Uterus (tissue), 4 donors: ENCODE measurements around the gene VWA8. TPM values are rescaled to one million over a fixed set of nuclear protein-coding genes. Genes with fewer than 3 reads are reported as not detected.

ENCODE experiments used
- DNase-seq, 2 donors: peaks; one replicate each; pipeline ENCODE4 v3.0.0-alpha.2; 2019 to 2020
- H3K27ac ChIP-seq, 2 donors: fragments of 200-600 bp; sonication (generic); 1 replicate in 1 of 2; 2 replicates in 1 of 2; pipeline ENCODE4 v1.5.1; 2016 to 2018
- H3K27me3 ChIP-seq, 2 donors: fragments of 200-600 bp; sonication (generic); one replicate each; pipeline ENCODE4 v1.5.1; 2018 to 2019; ENCODE audit warnings: control low read depth in 1 of 2
- H3K36me3 ChIP-seq, 2 donors: fragments of 200-600 bp; sonication (generic); one replicate each; pipeline ENCODE4 v1.5.1; 2019; ENCODE audit warnings: control low read depth in 1 of 2
- H3K4me1 ChIP-seq, 2 donors: fragments of 200-600 bp; sonication (generic); one replicate each; pipeline ENCODE4 v1.5.1; 2018 to 2019; ENCODE audit warnings: control low read depth in 1 of 2
- H3K4me3 ChIP-seq, 2 donors: fragments of 200-600 bp; sonication (generic); 1 replicate in 1 of 2; 2 replicates in 1 of 2; pipeline ENCODE4 v1.5.1; 2018 to 2019; ENCODE audit warnings: mild to moderate bottlenecking in 1 of 2
- H3K9me3 ChIP-seq, 2 donors: fragments of 200-600 bp; sonication (generic); one replicate each; pipeline ENCODE4 v1.5.1; 2019; ENCODE audit warnings: control low read depth in 1 of 2
- POLR2A ChIP-seq, 2 donors: fragments of 450-650 bp; IDR thresholded peaks; one replicate each; pipeline ENCODE4 v1.6.1; 2016; ENCODE audit warnings: antibody characterized with exemption in 2 of 2, mild to moderate bottlenecking in 1 of 2, moderate library complexity in 1 of 2
- intact Hi-C: fragments of 100-400 bp; cut with DNase I; formaldehyde crosslinking; loops from one replicate; pipeline ENCODE4 v1.15.1; 2023; ENCODE audit warnings: low total_unique reads
- total RNA-seq, 4 donors: library from RNA; depleted of rRNA in 3 of 4; stranded (reverse); fragments of >200 nt in 3 of 4; gene quantifications; one replicate each; pipeline versions ENCODE4 v1.1.0 to v1.2.4, GENCODE V29; 2014 to 2023
- TF ChIP-seq, protein P1 (sequence below), 4 experiments: fragments of 200-600 bp in 2 of 4; fragments of 450-650 bp in 2 of 4; sonication (generic) in 2 of 4; IDR thresholded peaks; one replicate each; pipeline ENCODE4 v1.5.1; 2016 to 2019; ENCODE audit warnings: antibody characterized with exemption in 4 of 4, mild to moderate bottlenecking in 2 of 4, moderate library complexity in 1 of 4
- donor health status: DM: yes; HTN: yes; CAD: no.

The VWA8 gene
- total RNA-seq, 4 donors from 2014 or later: 25.6 to 59.7 (median 37.5) TPM

- Histone ChIP-seq H3K9me3 (no peaks in the 10 kb centered on the region), H3K4me1 (no peaks in the 10 kb centered on the region), H3K36me3 (no peaks in the 10 kb centered on the region), H3K27ac (no peak overlapping the region), H3K27me3 (no peaks in the 10 kb centered on the region), H3K4me3 (no peak overlapping the region)
- no peak for DNase-seq
- intact Hi-C loops: no loop called here
- no peak for TF ChIP-seq POLR2A (IDR thresholded peaks at IDR 0.05)
- TF ChIP-seq, protein P1, sequence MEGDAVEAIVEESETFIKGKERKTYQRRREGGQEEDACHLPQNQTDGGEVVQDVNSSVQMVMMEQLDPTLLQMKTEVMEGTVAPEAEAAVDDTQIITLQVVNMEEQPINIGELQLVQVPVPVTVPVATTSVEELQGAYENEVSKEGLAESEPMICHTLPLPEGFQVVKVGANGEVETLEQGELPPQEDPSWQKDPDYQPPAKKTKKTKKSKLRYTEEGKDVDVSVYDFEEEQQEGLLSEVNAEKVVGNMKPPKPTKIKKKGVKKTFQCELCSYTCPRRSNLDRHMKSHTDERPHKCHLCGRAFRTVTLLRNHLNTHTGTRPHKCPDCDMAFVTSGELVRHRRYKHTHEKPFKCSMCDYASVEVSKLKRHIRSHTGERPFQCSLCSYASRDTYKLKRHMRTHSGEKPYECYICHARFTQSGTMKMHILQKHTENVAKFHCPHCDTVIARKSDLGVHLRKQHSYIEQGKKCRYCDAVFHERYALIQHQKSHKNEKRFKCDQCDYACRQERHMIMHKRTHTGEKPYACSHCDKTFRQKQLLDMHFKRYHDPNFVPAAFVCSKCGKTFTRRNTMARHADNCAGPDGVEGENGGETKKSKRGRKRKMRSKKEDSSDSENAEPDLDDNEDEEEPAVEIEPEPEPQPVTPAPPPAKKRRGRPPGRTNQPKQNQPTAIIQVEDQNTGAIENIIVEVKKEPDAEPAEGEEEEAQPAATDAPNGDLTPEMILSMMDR (IDR thresholded peaks at IDR 0.05): no peak
Measured at GRCh38 chr13:41978007-41978406, 17.1 kb upstream of the VWA8 start.

DNA sequence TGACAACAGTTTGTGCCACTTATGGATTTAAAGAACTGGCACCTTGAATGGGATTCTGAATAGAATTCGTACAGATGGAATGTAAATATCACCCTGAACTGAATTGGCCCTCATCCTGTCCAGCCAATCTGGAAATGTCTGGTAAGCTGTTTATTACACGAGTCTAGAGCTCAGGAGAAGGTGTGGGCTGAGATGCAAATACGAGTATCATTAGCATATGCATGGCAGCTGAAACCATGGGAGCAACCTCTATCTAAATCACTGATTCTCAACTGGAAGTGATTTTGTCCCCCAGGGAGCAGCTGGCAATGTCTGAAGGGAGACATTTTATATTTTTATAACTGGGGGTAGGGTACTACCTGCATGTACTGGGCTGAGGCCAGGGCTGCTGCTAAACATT lies 15.6 kb upstream of the VWA8 start:
- intact Hi-C loops: no loop called here
- no peaks in the 10 kb centered on the region for H3K9me3 ChIP-seq
- H3K27ac ChIP-seq: no peak overlapping the region
- TF ChIP-seq, protein P1 (IDR thresholded peaks at IDR 0.05): no peak
- TF ChIP-seq POLR2A (IDR thresholded peaks at IDR 0.05): no peak
- H3K36me3 ChIP-seq: no peaks in the 10 kb centered on the region
- no peaks in the 10 kb centered on the region for H3K4me1 ChIP-seq
- no peak overlapping the region for H3K4me3 ChIP-seq
- H3K27me3 ChIP-seq: no peaks in the 10 kb centered on the region
- no peak for DNase-seq

GRCh38 chr13:41974262-41974900 lies 13.5 kb upstream of the VWA8 start:
- H3K4me3 ChIP-seq: no peak overlapping the region
- intact Hi-C loops: no loop called here
- H3K4me1 ChIP-seq: no peaks in the 10 kb centered on the region
- no peaks in the 10 kb centered on the region for H3K9me3 ChIP-seq
- no peaks in the 10 kb centered on the region for H3K36me3 ChIP-seq
- TF ChIP-seq, protein P1 (IDR thresholded peaks at IDR 0.05): no peak
- TF ChIP-seq POLR2A (IDR thresholded peaks at IDR 0.05): no peak
- H3K27ac ChIP-seq: no peak overlapping the region
- no peak for DNase-seq
- no peaks in the 10 kb centered on the region for H3K27me3 ChIP-seq

DNA sequence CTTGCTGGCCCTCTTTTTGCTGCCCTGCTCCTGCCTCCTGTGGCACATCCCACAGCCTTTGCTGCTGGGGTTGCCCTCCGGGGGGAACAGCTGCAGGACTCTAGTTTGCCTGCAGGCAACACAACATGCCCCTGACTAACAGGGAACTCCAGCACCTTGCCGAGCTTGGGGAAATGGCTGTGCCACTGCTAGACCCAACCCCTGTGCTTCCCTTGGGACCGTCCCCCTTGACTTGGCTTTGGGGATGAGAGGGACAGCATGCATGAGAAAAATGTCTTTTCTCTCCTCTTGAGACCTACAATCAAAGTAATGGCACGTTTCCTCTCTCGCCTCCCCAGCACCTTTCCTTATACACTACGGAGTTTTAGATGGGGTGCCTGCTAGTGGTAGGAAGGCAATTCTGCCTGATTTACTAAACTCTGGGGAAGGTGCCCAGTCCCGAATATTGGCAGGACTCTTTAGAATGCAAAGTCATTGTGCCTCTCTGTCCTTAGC lies 12.4 kb upstream of the VWA8 start:
- no peaks in the 10 kb centered on the region for H3K36me3 ChIP-seq
- no peak overlapping the region for H3K27ac ChIP-seq
- TF ChIP-seq, protein P1 (IDR thresholded peaks at IDR 0.05): no peak
- no peak for TF ChIP-seq POLR2A (IDR thresholded peaks at IDR 0.05)
- intact Hi-C loops: no loop called here
- no peak for DNase-seq
- H3K9me3 ChIP-seq: no peaks in the 10 kb centered on the region
- no peak overlapping the region for H3K4me3 ChIP-seq
- H3K4me1 ChIP-seq: no peaks in the 10 kb centered on the region
- no peaks in the 10 kb centered on the region for H3K27me3 ChIP-seq

DNA sequence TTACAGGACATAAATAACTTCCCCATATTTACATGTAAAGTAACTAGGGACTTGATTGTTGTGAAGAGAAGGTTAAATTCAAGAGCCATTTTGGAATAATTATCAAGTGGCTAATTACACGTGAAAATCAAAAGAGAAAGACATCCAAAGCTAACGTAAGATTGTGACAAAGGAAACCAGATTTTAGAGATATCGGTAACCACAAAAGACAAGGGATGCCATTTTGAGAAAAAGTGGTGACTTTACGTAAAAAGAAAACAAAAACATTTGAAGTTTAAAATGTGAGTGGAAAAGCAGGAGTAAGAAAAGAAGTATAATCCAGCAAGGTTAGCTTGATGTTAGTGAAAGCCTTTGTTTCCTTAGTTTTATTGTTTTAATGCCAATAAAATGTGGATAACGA lies 10.9 kb upstream of the VWA8 start:
- no peak for DNase-seq
- H3K4me1 ChIP-seq: no peaks in the 10 kb centered on the region
- H3K36me3 ChIP-seq: no peaks in the 10 kb centered on the region
- no peaks in the 10 kb centered on the region for H3K9me3 ChIP-seq
- no peaks in the 10 kb centered on the region for H3K27me3 ChIP-seq
- TF ChIP-seq, protein P1 (IDR thresholded peaks at IDR 0.05): no peak
- no peak for TF ChIP-seq POLR2A (IDR thresholded peaks at IDR 0.05)
- intact Hi-C loops: no loop called here
- H3K27ac ChIP-seq: no peak overlapping the region
- H3K4me3 ChIP-seq: no peak overlapping the region
